Measurements from ENCODE around the gene SPARC.

Gene SPARC

GRCh38 chr5:151670083-151670686 is 16.5 kb downstream of the SPARC start:
- Histone ChIP-seq H3K4me1 (ENCODE audit: control insufficient read depth, insufficient read depth, low read length) (peaks cover 52% of the 10 kb centered on the region), H3K36me3 (ENCODE audit: control insufficient read depth in 2 of 2, insufficient read depth in 2 of 2, low read length in 2 of 2) (peaks cover 19 to 47% of the 10 kb centered on the region in 2 donors)

GRCh38 chr5:151667083-151667482 is 19.6 kb downstream of the SPARC start:
- Histone ChIP-seq H3K27me3 (ENCODE audit: control insufficient read depth in 1 of 2, insufficient read depth in 2 of 2, low read length in 2 of 2) (no peaks in the 10 kb centered on the region), H3K9ac (ENCODE audit: low read length in 2 of 2) (no peak overlapping the region), H3K27ac (ENCODE audit: low read length) (no peak overlapping the region), H3K4me3 (ENCODE audit: low read length in 2 of 2) (no peak overlapping the region), H3K36me3 (ENCODE audit: control insufficient read depth in 2 of 2, insufficient read depth in 2 of 2, low read length in 2 of 2) (peaks cover 19 to 42% of the 10 kb centered on the region in 2 donors), H3K9me3 (ENCODE audit: control insufficient read depth in 2 of 2, low read length in 2 of 2) (no peaks in the 10 kb centered on the region), H3K4me1 (ENCODE audit: control insufficient read depth, insufficient read depth, low read length) (peaks cover 52% of the 10 kb centered on the region)

More at GRCh38 chr5:151670083-151670686, 16.5 kb downstream of the SPARC start:
- peak overlapping the region in 1 of 2 donors; percentile 13 for H3K9ac ChIP-seq (ENCODE audit: low read length in 2 of 2)
- H3K4me3 ChIP-seq (ENCODE audit: low read length in 2 of 2): no peak overlapping the region
- H3K9me3 ChIP-seq (ENCODE audit: control insufficient read depth in 2 of 2, low read length in 2 of 2): no peaks in the 10 kb centered on the region
- H3K27ac ChIP-seq (ENCODE audit: low read length): peak overlapping the region; percentile 53
- no peaks in the 10 kb centered on the region for H3K27me3 ChIP-seq (ENCODE audit: control insufficient read depth in 1 of 2, insufficient read depth in 2 of 2, low read length in 2 of 2)

DNA sequence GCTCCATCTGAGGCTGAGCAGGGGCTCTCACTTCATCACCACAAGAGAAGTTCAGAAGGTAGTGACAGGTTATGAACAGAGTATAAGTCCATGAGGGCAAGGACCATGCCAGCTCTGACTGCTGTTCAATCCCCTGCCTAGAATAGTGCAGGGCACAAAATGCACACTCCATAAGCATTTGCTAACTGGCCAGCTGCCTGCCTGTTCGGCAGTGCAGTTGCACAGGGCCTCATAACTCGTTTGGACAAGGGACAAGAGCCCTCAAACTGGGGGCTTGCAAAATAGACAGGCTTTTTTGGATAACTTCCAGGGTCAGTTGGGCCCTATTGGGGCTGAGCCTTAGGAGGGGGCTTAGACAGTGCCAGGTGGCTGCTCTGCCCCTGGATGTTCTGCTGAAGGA is 21.1 kb downstream of the SPARC start:
- H3K4me3 ChIP-seq (ENCODE audit: low read length in 2 of 2): no peak overlapping the region
- H3K27ac ChIP-seq (ENCODE audit: low read length): peak overlapping the region; percentile 41
- no peaks in the 10 kb centered on the region for H3K27me3 ChIP-seq (ENCODE audit: control insufficient read depth in 1 of 2, insufficient read depth in 2 of 2, low read length in 2 of 2)
- H3K9ac ChIP-seq (ENCODE audit: low read length in 2 of 2): no peak overlapping the region
- peaks cover 39% of the 10 kb centered on the region for H3K4me1 ChIP-seq (ENCODE audit: control insufficient read depth, insufficient read depth, low read length)
- no peaks in the 10 kb centered on the region for H3K9me3 ChIP-seq (ENCODE audit: control insufficient read depth in 2 of 2, low read length in 2 of 2)
- peaks cover 14 to 38% of the 10 kb centered on the region in 2 donors for H3K36me3 ChIP-seq (ENCODE audit: control insufficient read depth in 2 of 2, insufficient read depth in 2 of 2, low read length in 2 of 2)

GRCh38 chr5:151664694-151665585 is 21.8 kb downstream of the SPARC start:
- Histone ChIP-seq H3K27me3 (ENCODE audit: control insufficient read depth in 1 of 2, insufficient read depth in 2 of 2, low read length in 2 of 2) (no peaks in the 10 kb centered on the region), H3K27ac (ENCODE audit: low read length) (peak overlapping the region; percentile 41), H3K4me3 (ENCODE audit: low read length in 2 of 2) (no peak overlapping the region), H3K4me1 (ENCODE audit: control insufficient read depth, insufficient read depth, low read length) (peaks cover 34% of the 10 kb centered on the region), H3K9me3 (ENCODE audit: control insufficient read depth in 2 of 2, low read length in 2 of 2) (no peaks in the 10 kb centered on the region), H3K36me3 (ENCODE audit: control insufficient read depth in 2 of 2, insufficient read depth in 2 of 2, low read length in 2 of 2) (peaks cover 14 to 35% of the 10 kb centered on the region in 2 donors), H3K9ac (ENCODE audit: low read length in 2 of 2) (no peak overlapping the region)

GRCh38 chr5:151663617-151664293 is 23.0 kb downstream of the SPARC start:
- peaks cover 40% of the 10 kb centered on the region for H3K4me1 ChIP-seq (ENCODE audit: control insufficient read depth, insufficient read depth, low read length)
- H3K36me3 ChIP-seq (ENCODE audit: control insufficient read depth in 2 of 2, insufficient read depth in 2 of 2, low read length in 2 of 2): peaks cover 9 to 26% of the 10 kb centered on the region in 2 donors
- no peaks in the 10 kb centered on the region for H3K27me3 ChIP-seq (ENCODE audit: control insufficient read depth in 1 of 2, insufficient read depth in 2 of 2, low read length in 2 of 2)
- H3K9me3 ChIP-seq (ENCODE audit: control insufficient read depth in 2 of 2, low read length in 2 of 2): no peaks in the 10 kb centered on the region
- peak overlapping the region; percentile 37 for H3K27ac ChIP-seq (ENCODE audit: low read length)
- no peak overlapping the region for H3K4me3 ChIP-seq (ENCODE audit: low read length in 2 of 2)
- H3K9ac ChIP-seq (ENCODE audit: low read length in 2 of 2): no peak overlapping the region

DNA sequence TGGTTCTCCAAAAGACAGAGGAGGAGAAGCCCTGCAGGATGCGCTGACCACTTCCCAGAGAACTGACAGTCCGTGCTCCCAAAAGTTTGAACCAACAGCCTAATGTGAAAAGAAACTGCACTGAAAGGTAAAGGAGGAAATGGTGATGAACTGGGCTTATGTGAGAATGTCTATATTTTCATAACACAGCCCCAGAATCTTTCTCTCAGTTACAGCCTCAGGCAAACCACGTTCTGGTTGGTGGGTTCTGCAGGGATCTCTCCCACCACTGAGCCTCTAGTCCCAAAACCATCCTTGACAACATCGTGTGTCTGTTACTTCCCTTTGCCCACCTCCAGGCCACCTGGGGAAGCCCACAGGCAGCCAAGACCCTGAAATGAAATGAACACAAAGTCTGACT is 23.9 kb downstream of the SPARC start:
- H3K4me1 ChIP-seq (ENCODE audit: control insufficient read depth, insufficient read depth, low read length): peaks cover 40% of the 10 kb centered on the region
- no peaks in the 10 kb centered on the region for H3K27me3 ChIP-seq (ENCODE audit: control insufficient read depth in 1 of 2, insufficient read depth in 2 of 2, low read length in 2 of 2)
- no peak overlapping the region for H3K9ac ChIP-seq (ENCODE audit: low read length in 2 of 2)
- H3K27ac ChIP-seq (ENCODE audit: low read length): peak overlapping the region; percentile 37
- no peaks in the 10 kb centered on the region for H3K9me3 ChIP-seq (ENCODE audit: control insufficient read depth in 2 of 2, low read length in 2 of 2)
- peaks cover 9 to 23% of the 10 kb centered on the region in 2 donors for H3K36me3 ChIP-seq (ENCODE audit: control insufficient read depth in 2 of 2, insufficient read depth in 2 of 2, low read length in 2 of 2)
- H3K4me3 ChIP-seq (ENCODE audit: low read length in 2 of 2): no peak overlapping the region

DNA sequence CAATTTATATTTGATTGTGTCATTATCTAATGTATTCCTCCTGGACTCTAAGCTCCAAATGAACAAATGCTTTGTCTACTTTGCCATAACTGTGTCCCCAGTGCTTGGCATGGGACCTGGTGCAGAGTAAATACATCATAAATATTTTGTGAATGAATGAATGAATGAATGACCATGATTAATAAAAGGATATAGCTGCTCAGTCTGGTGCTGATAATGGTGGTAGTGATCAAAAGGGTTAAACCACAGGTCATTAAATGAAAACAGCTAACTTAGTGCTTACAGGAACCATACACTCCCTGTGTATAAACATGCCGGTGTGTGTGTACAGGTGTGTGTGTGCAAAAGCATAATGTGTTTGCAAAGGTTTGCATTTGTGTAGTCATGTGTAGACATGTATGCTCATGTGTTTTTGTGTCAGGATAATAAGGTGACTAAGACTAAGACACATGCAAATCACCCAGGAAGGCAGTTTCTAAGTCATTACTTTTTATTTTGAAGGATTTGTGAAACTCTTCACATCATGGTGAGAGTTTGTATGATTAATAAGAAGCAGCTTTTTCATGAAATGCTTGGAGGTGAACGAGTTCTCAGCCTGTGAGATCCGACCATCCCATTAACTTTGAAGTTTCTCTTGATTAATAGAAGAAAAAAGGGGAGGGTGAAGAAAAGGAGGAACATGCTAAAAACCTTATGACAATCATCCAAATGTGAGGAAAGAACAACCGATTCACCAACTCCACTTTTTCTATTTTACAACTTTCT is 24.6 kb downstream of the SPARC start:
- H3K4me1 ChIP-seq (ENCODE audit: control insufficient read depth, insufficient read depth, low read length): peaks cover 40% of the 10 kb centered on the region
- no peak overlapping the region for H3K4me3 ChIP-seq (ENCODE audit: low read length in 2 of 2)
- H3K27me3 ChIP-seq (ENCODE audit: control insufficient read depth in 1 of 2, insufficient read depth in 2 of 2, low read length in 2 of 2): no peaks in the 10 kb centered on the region
- H3K27ac ChIP-seq (ENCODE audit: low read length): no peak overlapping the region
- H3K9me3 ChIP-seq (ENCODE audit: control insufficient read depth in 2 of 2, low read length in 2 of 2): no peaks in the 10 kb centered on the region
- no peak overlapping the region for H3K9ac ChIP-seq (ENCODE audit: low read length in 2 of 2)
- H3K36me3 ChIP-seq (ENCODE audit: control insufficient read depth in 2 of 2, insufficient read depth in 2 of 2, low read length in 2 of 2): peaks cover 9 to 20% of the 10 kb centered on the region in 2 donors

DNA sequence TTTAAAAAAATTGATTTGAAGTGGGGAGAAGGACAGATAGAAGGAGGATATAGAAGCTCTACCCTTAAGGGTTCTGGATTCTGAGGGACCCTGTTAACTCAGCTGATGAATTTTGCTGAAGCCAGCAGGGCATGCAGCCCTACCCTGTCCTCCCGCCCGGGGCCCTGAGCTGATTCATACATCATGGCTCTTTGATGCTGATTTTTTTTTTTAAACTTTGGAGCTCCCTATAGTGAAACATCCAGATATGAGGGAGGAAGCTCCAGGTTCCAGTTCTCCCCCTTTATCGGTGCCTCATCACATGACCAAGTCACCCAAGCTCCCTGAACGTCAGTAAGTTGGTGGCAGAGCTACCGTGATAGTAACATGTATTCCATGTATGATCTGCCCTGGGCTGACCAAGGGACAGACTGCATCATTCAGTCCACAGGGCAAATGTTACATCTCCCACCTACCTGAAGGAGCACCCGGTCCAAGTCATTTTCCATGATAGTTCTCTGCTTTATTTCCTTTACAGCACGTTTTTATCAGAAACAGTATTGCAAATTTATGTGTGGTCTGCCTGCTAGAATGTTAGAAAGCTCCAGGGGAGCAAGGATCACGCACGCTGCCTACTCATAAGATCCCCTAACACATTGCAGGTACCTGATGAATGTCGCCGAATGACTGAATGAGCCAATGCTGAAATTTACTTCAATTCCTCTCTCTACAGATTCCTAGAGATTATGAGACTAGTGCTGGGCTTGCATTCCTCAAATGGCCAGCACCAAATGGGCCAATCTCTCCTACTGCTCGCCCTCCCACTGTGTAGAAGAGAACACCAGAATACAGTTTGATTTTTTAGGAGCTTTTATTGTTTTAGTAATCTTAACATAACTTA is 25.9 kb downstream of the SPARC start:
- Histone ChIP-seq H3K9ac (ENCODE audit: low read length in 2 of 2) (no peak overlapping the region), H3K4me1 (ENCODE audit: control insufficient read depth, insufficient read depth, low read length) (peaks cover 31% of the 10 kb centered on the region), H3K36me3 (ENCODE audit: control insufficient read depth in 2 of 2, insufficient read depth in 2 of 2, low read length in 2 of 2) (peaks cover 9 to 12% of the 10 kb centered on the region in 2 donors), H3K4me3 (ENCODE audit: low read length in 2 of 2) (no peak overlapping the region), H3K27me3 (ENCODE audit: control insufficient read depth in 1 of 2, insufficient read depth in 2 of 2, low read length in 2 of 2) (no peaks in the 10 kb centered on the region), H3K27ac (ENCODE audit: low read length) (no peak overlapping the region), H3K9me3 (ENCODE audit: control insufficient read depth in 2 of 2, low read length in 2 of 2) (no peaks in the 10 kb centered on the region)

- H3K9me3 ChIP-seq (ENCODE audit: control insufficient read depth in 2 of 2, low read length in 2 of 2): no peaks in the 10 kb centered on the region
- no peaks in the 10 kb centered on the region for H3K27me3 ChIP-seq (ENCODE audit: control insufficient read depth in 1 of 2, insufficient read depth in 2 of 2, low read length in 2 of 2)
- H3K4me3 ChIP-seq (ENCODE audit: low read length in 2 of 2): peak overlapping the region in 1 of 2 donors; percentile 22
- H3K9ac ChIP-seq (ENCODE audit: low read length in 2 of 2): no peak overlapping the region
- no peak overlapping the region for H3K27ac ChIP-seq (ENCODE audit: low read length)
- peaks cover 4% of the 10 kb centered on the region in 2 donors for H3K36me3 ChIP-seq (ENCODE audit: control insufficient read depth in 2 of 2, insufficient read depth in 2 of 2, low read length in 2 of 2)
- peaks cover 18% of the 10 kb centered on the region for H3K4me1 ChIP-seq (ENCODE audit: control insufficient read depth, insufficient read depth, low read length)
These were observed 27.5 kb downstream of the SPARC start for GRCh38 chr5:151659001-151659754.

Measured in stomach smooth muscle (tissue), 2 donors.